IMR-90 (cell line): ENCODE results near the gene RABL2B. TPM values are rescaled to one million over a fixed set of nuclear protein-coding genes. Genes with fewer than 3 reads are reported as not detected.

Experiments used
- ATAC-seq: fragments of 200-7000 bp; cut with Tn5 transposase; 2 replicates; pipeline ENCODE4 v1.9.1; 2020; ENCODE audit warnings: low read depth, mild to moderate bottlenecking, moderate library complexity
- BruUV-seq: library from RNA; stranded (reverse); fragments of 400-500 nt; replicated peaks from 2 replicates; lab custom pipeline; 2021; lab: Mats Ljungman, UMichigan
- CTCF ChIA-PET: fragments of 300-600 bp; formaldehyde crosslinking; extraction: SDS; loops from one replicate; lab custom pipeline; 2021; ENCODE audit warnings: antibody characterized with exemption; lab: Yijun Ruan, JAX
- POLR2A ChIA-PET: fragments of 300-600 bp; sonication (Branson Sonifier 250); formaldehyde crosslinking; loops from one replicate; lab custom pipeline; 2022; ENCODE audit warnings: antibody characterized with exemption; ENCODE audit not compliant: unreplicated experiment; lab: Charles Lee
- DNase-seq: peaks from one replicate; pipeline ENCODE4 v3.0.0; 2013
- H2AFZ ChIP-seq: replicated peaks from 2 replicates; pipeline ENCODE3; 2013; ENCODE audit warnings: low read length, mild to moderate bottlenecking; ENCODE audit not compliant: poor library complexity
- H2AK5ac ChIP-seq: 2 replicates; pipeline ENCODE4 v1.6.1; 2013; ENCODE audit warnings: low read depth, low read length, inconsistent platforms
- H2AK9ac ChIP-seq: replicated peaks from 2 replicates; pipeline ENCODE3; 2013; ENCODE audit warnings: mild to moderate bottlenecking, low read depth, low read length, moderate library complexity; ENCODE audit not compliant: poor library complexity
- H2BK120ac ChIP-seq: 2 replicates; pipeline ENCODE4 v1.6.1; 2013; ENCODE audit warnings: low read depth, low read length, inconsistent platforms
- H2BK15ac ChIP-seq: 3 replicates; pipeline ENCODE4 v1.6.1; 2013; ENCODE audit warnings: low read depth, low read length, inconsistent platforms
- H2BK20ac ChIP-seq: 2 replicates; pipeline ENCODE4 v1.6.1; 2013; ENCODE audit warnings: low read depth, mild to moderate bottlenecking, inconsistent platforms, low read length, moderate library complexity
- H2BK5ac ChIP-seq: 2 replicates; pipeline ENCODE4 v1.6.1; 2013; ENCODE audit warnings: mild to moderate bottlenecking, low read depth, low read length, inconsistent platforms; ENCODE audit not compliant: poor library complexity, severe bottlenecking
- H3K14ac ChIP-seq: replicated peaks from 2 replicates; pipeline ENCODE4 v1.6.1; 2013; ENCODE audit warnings: low read depth, low read length, inconsistent platforms
- H3K18ac ChIP-seq: 2 replicates; pipeline ENCODE4 v1.6.1; 2013; ENCODE audit warnings: low read depth, low read length, control low read depth
- H3K23ac ChIP-seq: 2 replicates; pipeline ENCODE4 v1.6.1; 2013; ENCODE audit warnings: low read depth, low read length, inconsistent platforms
- H3K27ac ChIP-seq: 2 replicates; pipeline ENCODE4 v1.5.1; 2013; ENCODE audit warnings: mild to moderate bottlenecking, control low read depth, low read length; ENCODE audit not compliant: insufficient read depth
- H3K27me3 ChIP-seq: 2 replicates; pipeline ENCODE4 v1.6.1; 2013; ENCODE audit warnings: low read length; ENCODE audit not compliant: control insufficient read depth, insufficient read depth
- H3K36me3 ChIP-seq: 2 replicates; pipeline ENCODE4 v1.6.1; 2013; ENCODE audit warnings: low read length, mixed read lengths; ENCODE audit not compliant: control insufficient read depth, insufficient read depth
- H3K4ac ChIP-seq: 2 replicates; pipeline ENCODE4 v1.6.1; 2013; ENCODE audit warnings: low read depth, low read length, inconsistent platforms
- H3K4me1 ChIP-seq: 2 replicates; pipeline ENCODE4 v1.6.1; 2013; ENCODE audit warnings: low read length, mixed read lengths; ENCODE audit not compliant: control insufficient read depth, insufficient read depth
- H3K4me2 ChIP-seq: 2 replicates; pipeline ENCODE4 v1.6.1; 2013; ENCODE audit warnings: low read depth, mild to moderate bottlenecking, control low read depth, low read length, moderate library complexity
- H3K4me3 ChIP-seq: 2 replicates; pipeline ENCODE4 v1.5.1; 2013; ENCODE audit warnings: low read depth, mild to moderate bottlenecking, control low read depth, low read length, moderate library complexity; ENCODE audit not compliant: insufficient read depth
- H3K56ac ChIP-seq: 2 replicates; pipeline ENCODE4 v1.6.1; 2013; ENCODE audit warnings: low read length, inconsistent platforms; ENCODE audit not compliant: insufficient read depth; ENCODE audit errors: extremely low read depth
- H3K79me1 ChIP-seq, 2 experiments: 2 replicates each; pipeline ENCODE4 v1.6.1; 2013; ENCODE audit warnings: low read length in 2 of 2, inconsistent platforms in 1 of 2, low read depth in 1 of 2
- H3K9ac ChIP-seq: 2 replicates; pipeline ENCODE4 v1.6.1; 2013; ENCODE audit warnings: low read depth, low read length, control low read depth
- H3K9me1 ChIP-seq: 2 replicates; pipeline ENCODE4 v1.6.1; 2013; ENCODE audit warnings: low read length, inconsistent platforms; ENCODE audit not compliant: insufficient read depth
- H3K9me3 ChIP-seq: 2 replicates; pipeline ENCODE4 v1.6.1; 2013; ENCODE audit warnings: low read length; ENCODE audit not compliant: control insufficient read depth, insufficient read depth
- H4K20me1 ChIP-seq: 2 replicates; pipeline ENCODE4 v1.6.1; 2013; ENCODE audit warnings: low read length, inconsistent platforms; ENCODE audit not compliant: insufficient read depth
- H4K5ac ChIP-seq: 2 replicates; pipeline ENCODE4 v1.6.1; 2013; ENCODE audit warnings: mild to moderate bottlenecking, low read depth, low read length, control low read depth
- H4K8ac ChIP-seq, 2 experiments: 2 replicates each; pipeline ENCODE4 v1.6.1; 2013; ENCODE audit warnings: low read depth in 2 of 2, low read length in 2 of 2, control low read depth in 1 of 2, inconsistent platforms in 1 of 2
- H4K91ac ChIP-seq: 2 replicates; pipeline ENCODE4 v1.6.1; 2013; ENCODE audit warnings: low read depth, low read length, inconsistent platforms; ENCODE audit not compliant: insufficient read depth
- BHLHE40 ChIP-seq: fragments of 150-350 bp; IDR thresholded peaks from 2 replicates; pipeline ENCODE4 v1.6.1; 2016; ENCODE audit warnings: mild to moderate bottlenecking, low read depth, low read length
- CEBPB ChIP-seq: IDR thresholded peaks from 2 replicates; pipeline ENCODE4 v1.6.1; 2012; ENCODE audit warnings: low read depth, low read length, improper control_type of control experiment
- CHD1 ChIP-seq: IDR thresholded peaks from 2 replicates; pipeline ENCODE4 v1.6.1; 2012; ENCODE audit warnings: low read depth, low read length, improper control_type of control experiment
- FOS ChIP-seq: fragments of 150-350 bp; IDR thresholded peaks from 2 replicates; pipeline ENCODE4 v1.6.1; 2016; ENCODE audit warnings: low read depth, low read length
- MAFK ChIP-seq: IDR thresholded peaks from 2 replicates; pipeline ENCODE4 v1.6.1; 2012; ENCODE audit warnings: low read depth, low read length, improper control_type of control experiment
- MAZ ChIP-seq: IDR thresholded peaks from 2 replicates; pipeline ENCODE4 v1.6.1; 2012; ENCODE audit warnings: low read depth, mild to moderate bottlenecking, low read length, improper control_type of control experiment, moderate library complexity, borderline replicate concordance
- MXI1 ChIP-seq: IDR thresholded peaks from 2 replicates; pipeline ENCODE4 v1.6.1; 2012; ENCODE audit warnings: low read depth, mild to moderate bottlenecking, low read length, moderate library complexity, borderline replicate concordance
- NFE2L2 ChIP-seq: fragments of 150-350 bp; IDR thresholded peaks from 2 replicates; pipeline ENCODE4 v1.6.1; 2016; ENCODE audit warnings: low read depth, mild to moderate bottlenecking, low read length
- POLR2A ChIP-seq: IDR thresholded peaks from 2 replicates; pipeline ENCODE4 v1.6.1; 2012; ENCODE audit warnings: mild to moderate bottlenecking, low read depth, low read length
- RAD21 ChIP-seq: IDR thresholded peaks from 2 replicates; pipeline ENCODE4 v1.6.1; 2012; ENCODE audit warnings: low read length, improper control_type of control experiment
- RCOR1 ChIP-seq: IDR thresholded peaks from 2 replicates; pipeline ENCODE4 v1.6.1; 2012; ENCODE audit warnings: mild to moderate bottlenecking, low read length, improper control_type of control experiment; ENCODE audit not compliant: insufficient replicate concordance
- RFX5 ChIP-seq: IDR thresholded peaks from 2 replicates; pipeline ENCODE4 v1.8.0; 2012; ENCODE audit warnings: low read depth, mild to moderate bottlenecking, low read length, moderate library complexity
- WGBS, 2 experiments: methylation state at CpG; one replicate each; pipeline versions ENCODE4 v1.1.5 to v1.1.7; 2013; ENCODE audit warnings: missing lambda C conversion rate in 2 of 2; ENCODE audit not compliant: insufficient read length in 1 of 2; ENCODE audit errors: extremely low coverage in 2 of 2; 5-methylcytosine and 5-hydroxymethylcytosine counted together
- dilution Hi-C: fragments of 300-500 bp; cut with HindIII; formaldehyde crosslinking; loops from one replicate; pipeline ENCODE4 v1.14.3; 2018; ENCODE audit warnings: low sequenced_read_pairs; ENCODE audit not compliant: unreplicated experiment
- in situ Hi-C: fragments of 300-500 bp; cut with MboI; formaldehyde crosslinking; loops from 3 replicates; pipeline ENCODE4 v1.14.3; 2019; ENCODE audit warnings: low sequenced_read_pairs, inconsistent platforms, mixed read lengths
- intact Hi-C: fragments of 100-400 bp; cut with micrococcal nuclease; formaldehyde crosslinking; loops from 2 replicates; pipeline ENCODE4 v1.10.0; 2022
- polyA plus RNA-seq, 3 experiments: library from polyadenylated mRNA; depleted of rRNA; stranded (reverse); fragments of >200 nt; gene quantifications; 2 replicates each; pipeline ENCODE4 v1.2.3, GENCODE V29; 2012; ENCODE audit warnings: low replicate concordance in 1 of 3
- total RNA-seq: library from RNA; depleted of rRNA; stranded (reverse); fragments of >200 nt; gene quantifications from 2 replicates; pipeline ENCODE4 v1.2.3, GENCODE V29; 2012
- TF ChIP-seq, protein P1 (sequence below): conservative IDR thresholded peaks from 2 replicates; pipeline ENCODE4 v1.5.1; 2012; ENCODE audit warnings: mild to moderate bottlenecking, low read depth, low read length, improper control_type of control experiment
- TF ChIP-seq, protein P2 (sequence below): fragments of 150-350 bp; IDR thresholded peaks from 2 replicates; pipeline ENCODE4 v1.6.1; 2016; ENCODE audit warnings: low read depth, mild to moderate bottlenecking, low read length, moderate library complexity, borderline replicate concordance
- TF ChIP-seq, protein P3 (sequence below): fragments of 150-350 bp; IDR thresholded peaks from 2 replicates; pipeline ENCODE4 v1.6.1; 2017; ENCODE audit warnings: mild to moderate bottlenecking, antibody characterized with exemption, low read length, low read depth

Gene RABL2B
- total and polyA plus RNA-seq, 2 of the 4 experiments (the other 2 are of a cell fraction) = 8.4 to 23.3 TPM

DNA sequence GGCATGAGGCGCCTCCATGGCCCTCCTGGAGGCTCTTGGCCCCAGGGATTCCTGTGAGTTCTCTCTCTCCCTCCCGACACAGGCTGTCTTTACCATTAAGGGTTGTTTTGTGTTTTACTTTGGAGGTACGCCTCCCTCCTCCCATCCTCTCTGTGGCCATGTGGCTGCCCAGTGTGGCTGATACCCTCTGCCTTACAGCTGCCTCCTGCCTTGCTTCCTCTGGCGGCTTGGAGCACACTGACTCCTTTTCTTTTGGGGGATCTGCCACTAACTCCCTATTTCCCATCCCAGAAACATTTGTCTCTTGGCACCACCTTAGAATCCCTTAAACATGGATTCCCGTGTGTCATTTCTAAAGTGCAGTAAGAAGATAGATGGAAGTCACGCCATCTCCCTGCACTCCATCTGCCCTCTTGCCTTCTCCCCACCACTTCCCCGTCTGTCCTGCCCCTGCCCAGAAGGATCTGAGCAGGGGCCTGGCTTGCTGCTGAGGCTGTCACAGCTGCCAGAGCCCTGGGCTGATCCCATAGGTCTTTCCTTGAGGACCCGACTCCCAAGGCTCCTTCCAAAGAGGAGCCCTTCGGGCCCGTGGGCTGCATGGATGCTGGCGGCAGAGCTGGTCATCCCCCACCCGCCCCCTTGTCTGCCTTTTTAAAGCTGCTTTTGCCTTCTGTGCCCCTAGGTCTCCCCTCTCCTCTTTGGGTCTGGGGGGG lies 60.6 kb downstream of the RABL2B start:
- H2BK20ac ChIP-seq = no peak overlapping the region
- no peaks in the 10 kb centered on the region for H3K4me1 ChIP-seq
- no peaks in the 10 kb centered on the region; the same call in 1 of the 2 replicates for H4K20me1 ChIP-seq
- no peak overlapping the region for H3K14ac ChIP-seq
- H3K79me1 ChIP-seq = no peaks in the 10 kb centered on the region
- DNase-seq (no peak), ATAC-seq (no peak)
- peaks cover 17% of the 10 kb centered on the region; the same call in 1 of the 2 replicates for H3K27me3 ChIP-seq
- H3K36me3 ChIP-seq = peaks cover 17% of the 10 kb centered on the region
- no peak overlapping the region for H3K27ac ChIP-seq
- H4K5ac ChIP-seq = no peak overlapping the region
- no peak overlapping the region for H2AK5ac ChIP-seq
- ChIA-PET POLR2A (no interaction called here), CTCF (no interaction called here)
- H2BK15ac ChIP-seq = no peak overlapping the region
- no peak overlapping the region for H2AFZ ChIP-seq
- H2BK120ac ChIP-seq = no peak overlapping the region
- H3K9me1 ChIP-seq = no peaks in the 10 kb centered on the region
- no peak overlapping the region for H2AK9ac ChIP-seq
- 100% methylated on average over 1 of the region's 12 CpGs; no CpG with 5 or more reads in 1 of the 2 experiments for WGBS, 2 experiments
- intact Hi-C loops = no loop called here
- H3K23ac ChIP-seq = no peak overlapping the region
- H4K8ac ChIP-seq = no peak overlapping the region
- no peak overlapping the region for H3K9ac ChIP-seq
- in situ Hi-C loops = no loop called here
- no peak overlapping the region for H2BK5ac ChIP-seq
- no peak overlapping the region for H4K91ac ChIP-seq
- no peak overlapping the region for H3K4me3 ChIP-seq
- H3K18ac ChIP-seq = no peak overlapping the region
- no peak for TF ChIP-seq CHD1
- no peak for TF ChIP-seq POLR2A
- TF ChIP-seq MXI1 = no peak
- TF ChIP-seq MAZ = no peak
- TF ChIP-seq FOS = no peak
- no peak for TF ChIP-seq RCOR1
- no peak for TF ChIP-seq BHLHE40
- TF ChIP-seq, protein P1, sequence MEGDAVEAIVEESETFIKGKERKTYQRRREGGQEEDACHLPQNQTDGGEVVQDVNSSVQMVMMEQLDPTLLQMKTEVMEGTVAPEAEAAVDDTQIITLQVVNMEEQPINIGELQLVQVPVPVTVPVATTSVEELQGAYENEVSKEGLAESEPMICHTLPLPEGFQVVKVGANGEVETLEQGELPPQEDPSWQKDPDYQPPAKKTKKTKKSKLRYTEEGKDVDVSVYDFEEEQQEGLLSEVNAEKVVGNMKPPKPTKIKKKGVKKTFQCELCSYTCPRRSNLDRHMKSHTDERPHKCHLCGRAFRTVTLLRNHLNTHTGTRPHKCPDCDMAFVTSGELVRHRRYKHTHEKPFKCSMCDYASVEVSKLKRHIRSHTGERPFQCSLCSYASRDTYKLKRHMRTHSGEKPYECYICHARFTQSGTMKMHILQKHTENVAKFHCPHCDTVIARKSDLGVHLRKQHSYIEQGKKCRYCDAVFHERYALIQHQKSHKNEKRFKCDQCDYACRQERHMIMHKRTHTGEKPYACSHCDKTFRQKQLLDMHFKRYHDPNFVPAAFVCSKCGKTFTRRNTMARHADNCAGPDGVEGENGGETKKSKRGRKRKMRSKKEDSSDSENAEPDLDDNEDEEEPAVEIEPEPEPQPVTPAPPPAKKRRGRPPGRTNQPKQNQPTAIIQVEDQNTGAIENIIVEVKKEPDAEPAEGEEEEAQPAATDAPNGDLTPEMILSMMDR = no peak
- TF ChIP-seq, protein P2, sequence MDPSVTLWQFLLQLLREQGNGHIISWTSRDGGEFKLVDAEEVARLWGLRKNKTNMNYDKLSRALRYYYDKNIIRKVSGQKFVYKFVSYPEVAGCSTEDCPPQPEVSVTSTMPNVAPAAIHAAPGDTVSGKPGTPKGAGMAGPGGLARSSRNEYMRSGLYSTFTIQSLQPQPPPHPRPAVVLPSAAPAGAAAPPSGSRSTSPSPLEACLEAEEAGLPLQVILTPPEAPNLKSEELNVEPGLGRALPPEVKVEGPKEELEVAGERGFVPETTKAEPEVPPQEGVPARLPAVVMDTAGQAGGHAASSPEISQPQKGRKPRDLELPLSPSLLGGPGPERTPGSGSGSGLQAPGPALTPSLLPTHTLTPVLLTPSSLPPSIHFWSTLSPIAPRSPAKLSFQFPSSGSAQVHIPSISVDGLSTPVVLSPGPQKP = no peak
- no peak for TF ChIP-seq NFE2L2
- no peak for TF ChIP-seq CEBPB
- no peak for TF ChIP-seq RAD21
- no peak for TF ChIP-seq MAFK
- TF ChIP-seq, protein P3, sequence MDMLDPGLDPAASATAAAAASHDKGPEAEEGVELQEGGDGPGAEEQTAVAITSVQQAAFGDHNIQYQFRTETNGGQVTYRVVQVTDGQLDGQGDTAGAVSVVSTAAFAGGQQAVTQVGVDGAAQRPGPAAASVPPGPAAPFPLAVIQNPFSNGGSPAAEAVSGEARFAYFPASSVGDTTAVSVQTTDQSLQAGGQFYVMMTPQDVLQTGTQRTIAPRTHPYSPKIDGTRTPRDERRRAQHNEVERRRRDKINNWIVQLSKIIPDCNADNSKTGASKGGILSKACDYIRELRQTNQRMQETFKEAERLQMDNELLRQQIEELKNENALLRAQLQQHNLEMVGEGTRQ = no peak
- TF ChIP-seq RFX5 = no peak
- H3K4ac ChIP-seq = no peak overlapping the region
- no peak overlapping the region for H3K56ac ChIP-seq
- no TSS peak for BruUV-seq
- no peaks in the 10 kb centered on the region for H3K9me3 ChIP-seq
- dilution Hi-C loops = no loop called here
- no peak overlapping the region for H3K4me2 ChIP-seq
